ENCODE measurements around the gene IFT80.
"Not testable (repeated sequence)": the region's sequence is repeated elsewhere in the genome, so short reads cannot be mapped to it uniquely, and the experiment has no call there.

DNA sequence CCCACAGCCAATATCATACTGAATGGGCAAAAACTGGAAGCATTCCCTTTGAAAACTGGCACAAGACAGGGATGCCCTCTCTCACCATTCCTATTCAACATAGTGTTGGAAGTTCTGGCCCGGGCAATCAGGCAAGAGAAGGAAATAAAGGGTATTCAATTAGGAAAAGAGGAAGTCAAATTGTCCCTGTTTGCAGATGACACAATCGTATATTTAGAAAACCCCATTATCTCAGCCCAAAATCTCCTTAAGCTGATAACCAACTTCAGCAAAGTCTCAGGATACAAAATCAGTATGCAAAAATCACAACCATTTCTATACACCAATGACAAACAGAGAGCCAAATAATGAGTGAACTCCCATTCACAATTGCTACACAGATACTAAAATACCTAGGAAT, 36.1 kb downstream of the IFT80 start:
- TF ChIP-seq, protein P1, sequence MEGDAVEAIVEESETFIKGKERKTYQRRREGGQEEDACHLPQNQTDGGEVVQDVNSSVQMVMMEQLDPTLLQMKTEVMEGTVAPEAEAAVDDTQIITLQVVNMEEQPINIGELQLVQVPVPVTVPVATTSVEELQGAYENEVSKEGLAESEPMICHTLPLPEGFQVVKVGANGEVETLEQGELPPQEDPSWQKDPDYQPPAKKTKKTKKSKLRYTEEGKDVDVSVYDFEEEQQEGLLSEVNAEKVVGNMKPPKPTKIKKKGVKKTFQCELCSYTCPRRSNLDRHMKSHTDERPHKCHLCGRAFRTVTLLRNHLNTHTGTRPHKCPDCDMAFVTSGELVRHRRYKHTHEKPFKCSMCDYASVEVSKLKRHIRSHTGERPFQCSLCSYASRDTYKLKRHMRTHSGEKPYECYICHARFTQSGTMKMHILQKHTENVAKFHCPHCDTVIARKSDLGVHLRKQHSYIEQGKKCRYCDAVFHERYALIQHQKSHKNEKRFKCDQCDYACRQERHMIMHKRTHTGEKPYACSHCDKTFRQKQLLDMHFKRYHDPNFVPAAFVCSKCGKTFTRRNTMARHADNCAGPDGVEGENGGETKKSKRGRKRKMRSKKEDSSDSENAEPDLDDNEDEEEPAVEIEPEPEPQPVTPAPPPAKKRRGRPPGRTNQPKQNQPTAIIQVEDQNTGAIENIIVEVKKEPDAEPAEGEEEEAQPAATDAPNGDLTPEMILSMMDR (IDR thresholded peaks at IDR 0.05), result not testable (repeated sequence)
- not testable (repeated sequence) for TF ChIP-seq POLR2A, POLR2AphosphoS5 (IDR thresholded peaks at IDR 0.05)
